IMR-90 (cell line): Measurements from ENCODE around the gene CLDN6.

Experiments used
- CEBPB ChIP-seq: IDR thresholded peaks from 2 replicates; pipeline ENCODE4 v1.6.1; 2012; ENCODE audit warnings: low read depth, low read length, improper control_type of control experiment
- MAFK ChIP-seq: IDR thresholded peaks from 2 replicates; pipeline ENCODE4 v1.6.1; 2012; ENCODE audit warnings: low read depth, low read length, improper control_type of control experiment
- POLR2A ChIP-seq: IDR thresholded peaks from 2 replicates; pipeline ENCODE4 v1.6.1; 2012; ENCODE audit warnings: mild to moderate bottlenecking, low read depth, low read length
- RCOR1 ChIP-seq: IDR thresholded peaks from 2 replicates; pipeline ENCODE4 v1.6.1; 2012; ENCODE audit warnings: mild to moderate bottlenecking, low read length, improper control_type of control experiment; ENCODE audit not compliant: insufficient replicate concordance
- RFX5 ChIP-seq: IDR thresholded peaks from 2 replicates; pipeline ENCODE4 v1.8.0; 2012; ENCODE audit warnings: low read depth, mild to moderate bottlenecking, low read length, moderate library complexity
- SMC3 ChIP-seq: fragments of 150-350 bp; IDR thresholded peaks from 2 replicates; pipeline ENCODE4 v1.6.1; 2016; ENCODE audit warnings: low read depth, mild to moderate bottlenecking, antibody characterized with exemption, low read length, moderate library complexity
- TF ChIP-seq, protein P1 (sequence below): conservative IDR thresholded peaks from 2 replicates; pipeline ENCODE4 v1.5.1; 2012; ENCODE audit warnings: mild to moderate bottlenecking, low read depth, low read length, improper control_type of control experiment

DNA sequence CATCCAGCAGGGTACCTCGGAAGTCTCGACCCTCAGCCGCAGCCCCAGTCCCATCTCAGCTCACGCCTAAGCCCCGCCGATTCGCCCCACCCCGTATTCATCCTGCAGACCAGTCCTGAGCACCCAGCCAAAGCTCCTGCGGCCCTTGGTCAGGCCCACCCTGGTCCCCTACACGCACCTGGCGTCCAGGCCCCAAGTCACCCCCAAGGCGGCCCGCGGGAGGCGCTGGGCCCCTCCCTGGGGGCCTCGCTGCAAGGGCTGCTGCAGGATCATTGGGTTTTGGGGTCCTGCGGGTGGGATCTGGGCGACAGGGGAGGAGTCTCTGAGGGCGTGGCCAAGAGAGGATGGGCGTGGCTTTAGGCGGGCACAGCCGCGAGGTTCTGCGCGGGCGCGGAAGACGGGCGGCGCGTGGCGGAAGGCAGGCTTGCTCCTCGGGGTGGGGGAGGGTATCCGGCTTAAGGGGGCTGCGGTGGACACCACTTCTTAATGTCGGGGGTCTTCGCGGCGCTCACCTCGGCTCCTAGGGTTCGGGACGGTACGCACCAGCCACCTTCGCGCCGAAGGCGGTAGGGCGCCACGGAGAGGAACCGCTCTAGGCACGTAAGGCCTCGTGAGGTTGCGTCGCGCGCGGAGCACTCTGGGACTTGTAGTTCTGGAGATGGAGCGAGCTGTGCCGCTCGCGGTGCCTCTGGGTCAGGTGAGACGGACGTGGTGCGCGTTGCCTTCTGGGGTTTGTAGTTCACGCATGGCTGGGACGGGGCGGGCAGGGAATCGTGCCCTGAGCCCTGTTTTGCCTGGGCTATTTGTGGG is 5.9 kb upstream of the CLDN6 start, which contains the start of the genes HCFC1R1 and THOC6:
- peak; percentile 94 for TF ChIP-seq POLR2A
- 0 out of 2 replicates have a peak, but pooled peaks have one; percentile 13 for TF ChIP-seq CEBPB
- TF ChIP-seq, protein P1, sequence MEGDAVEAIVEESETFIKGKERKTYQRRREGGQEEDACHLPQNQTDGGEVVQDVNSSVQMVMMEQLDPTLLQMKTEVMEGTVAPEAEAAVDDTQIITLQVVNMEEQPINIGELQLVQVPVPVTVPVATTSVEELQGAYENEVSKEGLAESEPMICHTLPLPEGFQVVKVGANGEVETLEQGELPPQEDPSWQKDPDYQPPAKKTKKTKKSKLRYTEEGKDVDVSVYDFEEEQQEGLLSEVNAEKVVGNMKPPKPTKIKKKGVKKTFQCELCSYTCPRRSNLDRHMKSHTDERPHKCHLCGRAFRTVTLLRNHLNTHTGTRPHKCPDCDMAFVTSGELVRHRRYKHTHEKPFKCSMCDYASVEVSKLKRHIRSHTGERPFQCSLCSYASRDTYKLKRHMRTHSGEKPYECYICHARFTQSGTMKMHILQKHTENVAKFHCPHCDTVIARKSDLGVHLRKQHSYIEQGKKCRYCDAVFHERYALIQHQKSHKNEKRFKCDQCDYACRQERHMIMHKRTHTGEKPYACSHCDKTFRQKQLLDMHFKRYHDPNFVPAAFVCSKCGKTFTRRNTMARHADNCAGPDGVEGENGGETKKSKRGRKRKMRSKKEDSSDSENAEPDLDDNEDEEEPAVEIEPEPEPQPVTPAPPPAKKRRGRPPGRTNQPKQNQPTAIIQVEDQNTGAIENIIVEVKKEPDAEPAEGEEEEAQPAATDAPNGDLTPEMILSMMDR: no peak
- no peak; the same call in 1 of the 2 replicates for TF ChIP-seq SMC3
- no peak for TF ChIP-seq RCOR1
- TF ChIP-seq MAFK: no peak
- TF ChIP-seq RFX5: no peak
